ENCODE measurements around the gene PRRG1.
"Not testable (repeated sequence)": the region's sequence is repeated elsewhere in the genome, so short reads cannot be mapped to it uniquely, and the experiment has no call there.

The PRRG1 gene

DNA sequence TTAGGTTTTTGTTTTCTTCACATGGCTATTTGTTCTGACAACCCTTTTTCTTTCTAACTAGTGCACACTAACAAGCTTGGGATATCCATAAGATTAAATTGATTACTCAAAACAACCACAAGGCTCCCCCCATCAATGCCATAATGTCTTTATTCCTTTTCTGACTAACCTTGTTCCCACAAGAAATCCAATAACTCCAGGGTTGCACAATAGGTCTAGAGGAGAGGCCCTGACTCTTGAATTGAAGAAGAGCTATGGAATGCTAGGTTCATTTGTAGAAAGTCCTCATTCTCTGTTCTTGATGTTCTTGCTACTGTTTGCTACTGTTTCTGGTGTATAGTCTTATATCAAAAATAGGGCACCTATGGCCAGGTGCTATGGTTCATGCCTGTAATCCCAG is 71.0 kb downstream of the PRRG1 start:
- H3K27me3 Mint-ChIP-seq (ENCODE audit: low read depth): no peaks in the 10 kb centered on the region
- H3K4me1 Mint-ChIP-seq (ENCODE audit: low read depth): no peaks in the 10 kb centered on the region
- no peaks in the 10 kb centered on the region for H3K9me3 Mint-ChIP-seq
- no peak overlapping the region for H3K27ac Mint-ChIP-seq
- no peaks in the 10 kb centered on the region for H3K36me3 Mint-ChIP-seq (ENCODE audit: low read depth)
- no peak overlapping the region for H3K4me3 Mint-ChIP-seq

DNA sequence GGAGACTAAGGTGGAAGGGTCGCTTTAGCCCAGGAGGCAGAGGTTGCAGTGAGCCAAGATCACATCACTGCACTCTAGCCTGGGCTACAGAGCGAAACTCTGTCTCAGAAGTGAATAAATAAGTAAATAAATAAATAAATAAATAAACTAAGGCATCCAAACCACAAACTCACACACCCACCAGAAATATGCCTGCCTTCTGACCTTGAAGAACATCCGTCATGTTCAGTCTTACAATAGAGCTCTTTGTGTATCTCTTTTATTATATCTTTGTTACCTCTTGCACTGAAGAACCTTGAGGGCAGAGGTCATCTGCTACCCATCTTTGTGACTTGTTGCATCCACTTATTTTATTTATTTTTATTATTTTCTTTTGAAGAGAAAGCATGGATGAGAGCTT is 71.6 kb downstream of the PRRG1 start:
- H3K4me3 Mint-ChIP-seq: no peak overlapping the region
- no peaks in the 10 kb centered on the region for H3K36me3 Mint-ChIP-seq (ENCODE audit: low read depth)
- no peaks in the 10 kb centered on the region for H3K4me1 Mint-ChIP-seq (ENCODE audit: low read depth)
- no peaks in the 10 kb centered on the region for H3K27me3 Mint-ChIP-seq (ENCODE audit: low read depth)
- H3K27ac Mint-ChIP-seq: no peak overlapping the region
- no peaks in the 10 kb centered on the region for H3K9me3 Mint-ChIP-seq

DNA sequence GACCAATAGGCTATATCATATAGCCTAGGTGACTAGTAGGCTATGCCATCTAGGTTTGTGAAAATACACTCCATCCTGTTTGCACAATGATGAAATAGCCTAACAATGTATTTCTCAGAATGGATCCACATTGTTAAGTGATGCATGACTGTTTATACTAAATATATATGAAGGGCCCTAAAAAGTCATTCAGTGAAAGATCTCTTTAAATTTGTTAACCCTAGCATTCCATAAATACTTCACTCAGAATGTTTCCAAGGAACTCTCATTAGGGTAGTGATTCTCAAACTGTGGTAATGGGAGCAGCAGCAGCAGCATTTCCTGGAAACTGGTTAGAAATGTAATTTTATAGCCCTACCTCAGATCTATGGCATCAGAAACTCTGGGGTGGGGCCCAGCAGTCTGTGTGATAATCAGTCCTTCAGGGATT is 74.9 kb downstream of the PRRG1 start:
- no peaks in the 10 kb centered on the region for H3K9me3 Mint-ChIP-seq
- no peaks in the 10 kb centered on the region for H3K4me1 Mint-ChIP-seq (ENCODE audit: low read depth)
- H3K4me3 Mint-ChIP-seq: no peak overlapping the region
- H3K36me3 Mint-ChIP-seq (ENCODE audit: low read depth): no peaks in the 10 kb centered on the region
- H3K27me3 Mint-ChIP-seq (ENCODE audit: low read depth): no peaks in the 10 kb centered on the region
- H3K27ac Mint-ChIP-seq: no peak overlapping the region

DNA sequence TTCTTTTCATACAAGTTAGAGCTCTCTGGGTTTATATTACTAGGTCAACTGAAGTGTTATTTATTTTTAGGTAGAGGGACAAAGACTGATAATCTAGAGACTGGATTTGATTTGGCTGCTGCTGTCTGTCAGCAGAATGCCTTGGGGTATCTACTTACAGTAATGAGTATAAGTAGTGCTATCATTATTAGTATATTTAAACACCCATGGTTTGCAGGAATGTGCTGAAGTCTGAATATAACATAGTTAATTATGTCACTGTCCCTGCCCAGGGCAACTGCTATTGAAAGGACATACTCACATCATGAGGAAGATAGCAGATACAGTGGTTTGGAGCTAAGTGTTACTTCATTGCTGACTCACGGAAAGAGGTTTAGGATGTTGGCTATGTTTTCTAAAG is 76.2 kb downstream of the PRRG1 start:
- Mint-ChIP-seq H3K27me3 (ENCODE audit: low read depth) (no peaks in the 10 kb centered on the region), H3K9me3 (no peaks in the 10 kb centered on the region), H3K4me3 (no peak overlapping the region), H3K4me1 (ENCODE audit: low read depth) (no peaks in the 10 kb centered on the region), H3K36me3 (ENCODE audit: low read depth) (no peaks in the 10 kb centered on the region), H3K27ac (no peak overlapping the region)

DNA sequence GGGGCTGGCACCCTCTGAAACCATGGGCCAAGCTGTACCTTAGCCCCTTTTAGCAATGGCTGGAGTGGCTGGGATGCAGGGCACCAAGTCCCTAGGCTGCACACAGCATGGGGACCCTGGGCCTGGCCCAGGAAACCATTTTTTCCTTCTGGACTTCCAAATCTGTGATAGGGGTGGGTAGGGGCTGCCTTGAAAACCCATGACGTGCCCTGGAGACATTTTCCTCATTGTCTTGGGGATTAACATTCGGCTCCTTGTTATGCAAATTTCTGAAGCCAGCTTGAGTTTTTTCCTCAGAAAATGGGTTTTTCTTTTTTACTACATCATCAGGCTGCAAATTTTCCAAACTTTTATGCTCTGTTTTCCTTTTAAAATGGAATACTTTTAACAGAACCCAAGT is 79.8 kb downstream of the PRRG1 start:
- not testable (repeated sequence) for H3K4me3 Mint-ChIP-seq; H3K27ac Mint-ChIP-seq; H3K4me1 Mint-ChIP-seq (ENCODE audit: low read depth); H3K36me3 Mint-ChIP-seq (ENCODE audit: low read depth); H3K27me3 Mint-ChIP-seq (ENCODE audit: low read depth); H3K9me3 Mint-ChIP-seq

DNA sequence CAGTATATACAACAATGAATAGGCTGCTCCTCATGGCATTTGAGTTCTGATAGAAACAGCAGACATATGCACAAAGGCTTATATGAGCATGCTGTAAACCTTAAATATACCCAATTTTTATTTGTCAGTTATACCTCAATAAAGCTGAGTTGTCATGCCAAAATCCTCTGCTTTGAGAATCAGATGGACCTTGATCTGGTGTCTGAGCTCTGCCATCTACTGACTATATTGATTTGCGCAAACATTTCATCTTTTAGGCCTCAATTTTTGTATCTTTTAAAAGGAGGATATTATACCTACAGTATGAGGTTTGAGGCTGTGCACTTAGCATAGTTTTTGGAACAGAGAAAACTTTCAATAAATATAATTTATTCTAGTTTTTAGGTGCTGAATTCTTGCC is 85.2 kb downstream of the PRRG1 start:
- no peaks in the 10 kb centered on the region for H3K9me3 Mint-ChIP-seq
- no peaks in the 10 kb centered on the region for H3K27me3 Mint-ChIP-seq (ENCODE audit: low read depth)
- H3K27ac Mint-ChIP-seq: no peak overlapping the region
- H3K36me3 Mint-ChIP-seq (ENCODE audit: low read depth): no peaks in the 10 kb centered on the region
- no peak overlapping the region for H3K4me3 Mint-ChIP-seq
- H3K4me1 Mint-ChIP-seq (ENCODE audit: low read depth): no peaks in the 10 kb centered on the region

DNA sequence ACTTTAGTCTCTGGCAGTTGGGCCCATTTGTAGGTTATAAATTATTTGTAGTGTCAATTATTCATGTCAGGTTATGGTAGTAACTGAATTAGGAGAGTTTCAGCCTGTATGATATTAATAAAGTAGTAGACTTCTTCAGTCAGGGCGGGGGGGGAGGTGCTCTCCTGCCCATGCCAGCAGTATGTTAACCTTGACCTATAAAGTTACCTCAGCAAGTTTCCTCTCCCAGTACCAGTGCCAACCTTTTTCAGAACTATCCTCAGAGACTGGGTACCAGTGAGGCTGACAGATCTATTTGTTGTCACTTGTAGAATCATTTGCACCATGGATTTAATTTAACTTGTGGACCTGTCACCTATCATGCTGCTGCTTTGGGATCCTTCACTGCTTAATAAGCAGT is 88.0 kb downstream of the PRRG1 start:
- Mint-ChIP-seq H3K9me3 (no peaks in the 10 kb centered on the region), H3K4me3 (no peak overlapping the region), H3K36me3 (ENCODE audit: low read depth) (no peaks in the 10 kb centered on the region), H3K27me3 (ENCODE audit: low read depth) (no peaks in the 10 kb centered on the region), H3K4me1 (ENCODE audit: low read depth) (no peaks in the 10 kb centered on the region), H3K27ac (no peak overlapping the region)

DNA sequence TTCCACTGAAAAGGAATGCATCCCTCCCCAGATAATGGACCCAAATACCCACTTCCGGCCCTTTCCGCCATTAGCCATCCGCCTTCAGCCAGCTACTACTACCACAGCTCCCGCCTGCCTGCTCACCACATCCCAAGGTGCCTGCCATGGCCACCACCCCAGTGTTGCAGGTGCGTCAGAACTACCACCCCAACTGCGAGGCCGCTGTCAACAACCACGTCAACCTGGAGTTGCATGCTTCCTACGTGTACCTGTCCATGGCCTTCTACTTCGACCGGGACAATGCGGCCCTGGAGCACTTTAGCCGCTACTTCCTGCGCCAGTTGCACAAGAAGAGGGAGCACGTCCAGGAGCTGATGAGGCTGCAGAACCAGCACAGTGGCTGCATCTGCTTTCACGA is 92.2 kb downstream of the PRRG1 start:
- no peak overlapping the region for H3K4me3 Mint-ChIP-seq
- H3K4me1 Mint-ChIP-seq (ENCODE audit: low read depth): no peaks in the 10 kb centered on the region
- H3K27me3 Mint-ChIP-seq (ENCODE audit: low read depth): no peaks in the 10 kb centered on the region
- no peak overlapping the region for H3K27ac Mint-ChIP-seq
- no peaks in the 10 kb centered on the region for H3K9me3 Mint-ChIP-seq
- no peaks in the 10 kb centered on the region for H3K36me3 Mint-ChIP-seq (ENCODE audit: low read depth)

DNA sequence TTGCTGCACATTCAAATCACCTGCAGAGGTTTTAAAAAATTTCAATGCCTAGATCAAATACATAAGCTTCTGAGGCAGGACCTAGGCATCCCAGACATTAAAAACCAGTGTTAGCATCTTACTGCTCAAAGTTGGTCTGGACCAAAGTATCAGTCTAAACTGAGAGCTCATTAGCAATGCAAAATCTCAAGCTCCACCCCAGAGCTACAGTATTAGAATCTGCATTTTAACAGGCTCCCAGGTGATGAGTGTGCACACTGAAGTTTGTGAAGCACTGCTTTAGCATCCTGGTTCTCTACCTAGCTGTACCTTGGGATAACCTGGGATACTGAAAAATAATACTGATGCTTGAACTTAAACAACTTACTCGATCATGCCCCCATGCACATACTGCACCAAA is 96.0 kb downstream of the PRRG1 start:
- Mint-ChIP-seq H3K27me3 (ENCODE audit: low read depth) (no peaks in the 10 kb centered on the region), H3K27ac (no peak overlapping the region), H3K9me3 (no peaks in the 10 kb centered on the region), H3K36me3 (ENCODE audit: low read depth) (no peaks in the 10 kb centered on the region), H3K4me1 (ENCODE audit: low read depth) (no peaks in the 10 kb centered on the region), H3K4me3 (no peak overlapping the region)

DNA sequence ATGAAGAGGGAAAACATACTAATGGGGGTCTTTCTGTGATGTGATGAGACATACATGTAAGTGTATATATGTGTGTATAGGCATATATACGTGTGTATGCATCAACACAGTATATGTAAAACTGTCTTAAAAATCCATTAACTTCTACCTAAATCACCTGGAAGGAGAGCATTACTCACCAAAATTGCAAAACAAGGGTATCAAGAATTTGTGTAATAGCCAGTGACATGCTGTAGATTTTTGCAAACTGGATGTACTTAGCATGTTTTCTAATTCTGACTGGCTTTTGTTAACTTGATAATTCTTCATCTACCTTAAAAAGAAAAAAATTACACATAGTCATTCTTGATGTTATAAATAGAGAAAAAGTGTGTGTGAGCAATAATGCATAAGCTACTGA is 104.7 kb downstream of the PRRG1 start:
- no peaks in the 10 kb centered on the region for H3K36me3 Mint-ChIP-seq (ENCODE audit: low read depth)
- no peak overlapping the region for H3K4me3 Mint-ChIP-seq
- no peaks in the 10 kb centered on the region for H3K4me1 Mint-ChIP-seq (ENCODE audit: low read depth)
- no peak overlapping the region for H3K27ac Mint-ChIP-seq
- H3K27me3 Mint-ChIP-seq (ENCODE audit: low read depth): no peaks in the 10 kb centered on the region
- H3K9me3 Mint-ChIP-seq: no peaks in the 10 kb centered on the region

DNA sequence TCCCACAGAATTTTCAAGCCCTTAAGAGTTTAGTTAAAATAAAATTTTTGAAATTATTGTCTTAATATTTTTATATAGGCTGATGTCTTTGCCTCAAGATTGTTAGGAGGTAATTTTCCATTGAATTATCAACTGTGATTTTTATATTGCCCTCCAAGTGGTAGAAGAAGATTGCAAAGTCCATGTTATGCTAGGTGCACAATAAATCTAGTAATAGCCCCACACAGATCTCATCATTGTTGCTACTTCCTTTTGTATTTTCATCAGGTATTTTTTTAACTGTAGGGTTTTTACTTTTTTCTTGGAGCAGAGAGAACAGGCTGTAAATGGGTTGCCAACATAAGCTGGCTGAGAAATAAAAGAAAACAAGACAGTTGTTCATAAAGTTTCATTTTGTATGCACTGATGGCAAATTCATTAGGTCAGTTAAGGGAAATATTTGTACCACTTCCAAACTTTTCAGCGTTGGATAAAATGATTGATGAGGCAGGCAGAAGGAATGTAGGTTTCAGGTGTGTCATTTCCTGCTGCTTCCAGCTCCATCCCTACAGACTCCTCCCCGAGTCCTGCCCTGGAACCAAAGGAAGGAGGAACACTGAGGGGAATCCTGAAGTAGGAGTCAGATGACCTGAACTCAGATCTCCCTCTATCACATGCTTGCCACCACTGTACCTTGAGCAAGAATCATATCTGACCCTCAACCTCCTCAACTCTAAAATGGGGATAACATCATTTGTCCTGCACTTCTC is 105.5 kb downstream of the PRRG1 start:
- Mint-ChIP-seq H3K9me3 (no peaks in the 10 kb centered on the region), H3K4me1 (ENCODE audit: low read depth) (no peaks in the 10 kb centered on the region), H3K36me3 (ENCODE audit: low read depth) (no peaks in the 10 kb centered on the region), H3K27ac (no peak overlapping the region), H3K4me3 (no peak overlapping the region), H3K27me3 (ENCODE audit: low read depth) (no peaks in the 10 kb centered on the region)

DNA sequence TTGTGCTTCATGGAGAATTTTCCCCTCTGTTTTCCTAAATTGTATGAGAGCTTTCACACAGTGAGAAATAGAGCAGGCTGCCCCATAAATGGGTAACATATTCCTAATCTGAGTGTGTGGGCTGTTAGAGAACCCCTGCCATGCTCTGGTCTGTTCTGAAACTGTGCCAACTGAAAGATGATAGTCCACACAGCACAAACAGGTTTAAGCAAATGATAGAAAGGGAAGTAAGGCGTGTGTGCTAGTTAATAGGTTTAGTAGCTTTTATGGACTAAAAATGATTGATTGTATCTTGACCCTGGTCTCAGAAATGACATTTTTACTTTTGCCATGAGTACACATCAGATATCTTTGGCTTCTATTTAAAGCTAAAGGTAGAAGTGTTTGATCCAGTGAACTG is 106.2 kb downstream of the PRRG1 start:
- no peaks in the 10 kb centered on the region for H3K27me3 Mint-ChIP-seq (ENCODE audit: low read depth)
- H3K4me3 Mint-ChIP-seq: no peak overlapping the region
- no peaks in the 10 kb centered on the region for H3K36me3 Mint-ChIP-seq (ENCODE audit: low read depth)
- no peak overlapping the region for H3K27ac Mint-ChIP-seq
- no peaks in the 10 kb centered on the region for H3K9me3 Mint-ChIP-seq
- H3K4me1 Mint-ChIP-seq (ENCODE audit: low read depth): no peaks in the 10 kb centered on the region

DNA sequence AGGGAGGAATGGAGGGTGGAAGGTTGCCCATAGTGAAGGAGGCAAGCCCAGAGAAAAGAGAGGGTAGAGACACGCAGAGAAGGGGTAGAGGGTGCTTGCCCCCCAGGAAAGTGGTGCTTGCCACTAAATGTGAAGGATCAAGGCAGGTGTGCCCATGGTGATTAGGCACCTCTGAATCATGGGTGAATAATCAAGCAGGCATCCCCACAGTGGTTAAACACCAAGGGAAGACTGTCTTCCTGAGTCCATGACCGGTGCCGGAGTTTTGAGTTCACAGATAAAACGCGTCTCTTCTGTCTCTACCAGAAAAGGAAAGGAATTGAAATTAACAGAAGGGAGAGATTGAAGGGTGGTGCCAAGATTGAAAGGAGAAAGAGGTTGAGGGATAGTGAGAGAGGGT is 111.1 kb downstream of the PRRG1 start:
- H3K36me3 Mint-ChIP-seq (ENCODE audit: low read depth); H3K27me3 Mint-ChIP-seq (ENCODE audit: low read depth); H3K4me1 Mint-ChIP-seq (ENCODE audit: low read depth); H3K9me3 Mint-ChIP-seq; H3K4me3 Mint-ChIP-seq; H3K27ac Mint-ChIP-seq: not testable (repeated sequence)

DNA sequence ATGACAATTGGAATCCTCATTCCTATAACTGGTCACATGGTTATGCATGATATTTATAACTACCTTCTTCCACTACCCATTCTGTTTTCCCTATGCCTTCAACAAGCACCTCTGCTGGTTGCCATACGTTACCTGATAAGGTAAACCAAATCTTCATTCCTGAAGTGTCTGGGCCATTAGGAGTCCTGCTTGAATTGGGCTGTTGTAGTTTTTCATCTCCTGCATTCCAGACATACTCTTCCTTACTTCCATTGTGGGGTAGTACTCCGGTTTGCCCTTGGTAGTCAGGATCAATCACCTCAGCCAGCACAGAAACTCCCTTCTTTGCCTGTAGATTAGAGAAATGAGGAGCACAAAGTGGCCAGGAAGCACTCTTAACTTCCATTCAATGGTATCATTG is 113.2 kb downstream of the PRRG1 start:
- no peak overlapping the region for H3K27ac Mint-ChIP-seq

DNA sequence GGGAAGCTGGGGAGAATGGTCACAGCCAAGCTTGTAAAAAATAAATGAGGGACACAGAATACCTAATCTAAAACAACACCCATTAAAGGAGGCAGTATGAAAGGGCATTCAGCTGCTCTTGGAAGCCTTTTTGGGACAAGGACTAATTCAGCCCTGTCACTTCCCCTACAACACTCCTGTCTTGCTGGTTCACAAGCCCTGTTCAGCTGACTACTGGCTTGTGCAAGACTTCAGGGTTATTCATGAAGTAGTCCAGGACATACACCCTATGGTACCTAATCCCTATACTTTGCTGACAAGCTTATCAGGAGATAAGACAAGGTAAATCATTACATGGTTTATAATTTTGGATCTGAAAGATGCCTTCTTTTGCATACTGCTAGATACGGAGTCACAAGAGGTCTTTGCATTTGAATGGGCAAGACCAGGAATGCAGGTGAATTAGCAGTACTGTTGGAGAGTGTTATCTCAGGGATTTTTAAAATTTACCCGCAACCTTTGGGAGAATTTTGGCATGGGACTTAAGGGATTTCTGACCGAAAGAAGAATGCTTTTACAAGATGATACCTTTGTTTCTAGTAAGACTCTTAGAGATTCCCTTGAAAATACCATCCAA is 119.1 kb downstream of the PRRG1 start:
- Mint-ChIP-seq H3K27ac (no peak overlapping the region), H3K27me3 (ENCODE audit: low read depth) (no peaks in the 10 kb centered on the region), H3K4me3 (no peak overlapping the region), H3K9me3 (no peaks in the 10 kb centered on the region), H3K4me1 (ENCODE audit: low read depth) (no peaks in the 10 kb centered on the region), H3K36me3 (ENCODE audit: low read depth) (no peaks in the 10 kb centered on the region)

More for the DNA sequence above, 113.2 kb downstream of the PRRG1 start:
- H3K27me3 Mint-ChIP-seq (ENCODE audit: low read depth): no peaks in the 10 kb centered on the region
- H3K4me3 Mint-ChIP-seq: no peak overlapping the region
- no peaks in the 10 kb centered on the region for H3K36me3 Mint-ChIP-seq (ENCODE audit: low read depth)
- H3K4me1 Mint-ChIP-seq (ENCODE audit: low read depth): no peaks in the 10 kb centered on the region
- H3K9me3 Mint-ChIP-seq: no peaks in the 10 kb centered on the region

DNA sequence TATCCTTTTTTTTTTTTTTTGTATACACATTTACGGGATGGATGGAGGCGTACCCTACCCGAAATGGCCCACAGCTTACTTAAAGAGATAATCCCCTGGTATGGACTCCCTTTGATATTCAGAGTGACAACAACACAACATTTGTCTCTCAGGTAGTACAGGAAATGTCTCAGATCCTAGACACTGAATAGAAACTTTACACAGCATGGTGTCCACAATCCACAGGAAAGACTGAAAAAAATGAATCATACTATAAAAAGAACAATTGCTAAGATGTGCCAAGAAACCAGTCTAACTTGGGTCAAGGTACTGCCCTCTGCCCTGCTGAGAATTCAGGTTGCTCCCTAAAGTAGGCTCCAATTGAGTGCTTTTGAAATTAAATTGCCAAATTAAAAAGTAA is 121.5 kb downstream of the PRRG1 start:
- H3K27me3 Mint-ChIP-seq (ENCODE audit: low read depth): no peaks in the 10 kb centered on the region
- no peaks in the 10 kb centered on the region for H3K36me3 Mint-ChIP-seq (ENCODE audit: low read depth)
- no peak overlapping the region for H3K27ac Mint-ChIP-seq
- no peaks in the 10 kb centered on the region for H3K4me1 Mint-ChIP-seq (ENCODE audit: low read depth)
- H3K9me3 Mint-ChIP-seq: no peaks in the 10 kb centered on the region
- no peak overlapping the region for H3K4me3 Mint-ChIP-seq
